WTC11 (cell line): ENCODE results near the gene GNG10. TPM values are rescaled to one million over a fixed set of nuclear protein-coding genes. Genes with fewer than 3 reads are reported as not detected.
A peak's percentile ranks its signal among the peaks of the same experiment; 100 is the strongest.

Source experiments
- ATAC-seq: fragments of 200-7000 bp; cut with Tn5 transposase; 2 replicates; pipeline ENCODE4 v1.10.0; 2021; ENCODE audit warnings: mild to moderate bottlenecking, moderate library complexity
- CTCF ChIA-PET: fragments of 300-600 bp; sonication (Branson Sonifier 250); formaldehyde crosslinking; loops from one replicate; lab custom pipeline; 2021; ENCODE audit warnings: antibody characterized with exemption; lab: Charles Lee
- POLR2A ChIA-PET: fragments of 350-600 bp; sonication (Branson Sonifier 250); formaldehyde crosslinking; loops from one replicate; lab custom pipeline; 2021; ENCODE audit warnings: antibody characterized with exemption; lab: Charles Lee
- DNase-seq: peaks from one replicate; pipeline ENCODE4 v3.0.0; 2021; ENCODE audit warnings: low spot score
- H3K27ac Mint-ChIP-seq: 2 replicates; pipeline ENCODE4 v1.8.0; 2021; ENCODE audit warnings: mixed read lengths
- H3K27me3 Mint-ChIP-seq: 2 replicates; pipeline ENCODE4 v1.8.0; 2021; ENCODE audit warnings: low read depth, mild to moderate bottlenecking, moderate library complexity, mixed read lengths
- H3K36me3 Mint-ChIP-seq: 2 replicates; pipeline ENCODE4 v1.8.0; 2021; ENCODE audit warnings: mixed read lengths
- H3K4me1 Mint-ChIP-seq: 2 replicates; pipeline ENCODE4 v1.8.0; 2022; ENCODE audit warnings: mixed read lengths
- H3K4me3 Mint-ChIP-seq: 2 replicates; pipeline ENCODE4 v1.8.0; 2021; ENCODE audit warnings: mild to moderate bottlenecking, moderate library complexity, mixed read lengths
- H3K9me3 Mint-ChIP-seq: 2 replicates; pipeline ENCODE4 v1.8.0; 2021; ENCODE audit warnings: mixed read lengths
- ATF1 ChIP-seq: sonication (generic); formaldehyde crosslinking; IDR thresholded peaks from 2 replicates; pipeline ENCODE4 v1.8.1; 2023; ENCODE audit warnings: mild to moderate bottlenecking, moderate library complexity, missing genetic modification reagents
- CBFB ChIP-seq: sonication (generic); formaldehyde crosslinking; IDR thresholded peaks from 2 replicates; pipeline ENCODE4 v1.8.1; 2022; ENCODE audit warnings: mild to moderate bottlenecking, low read depth, missing genetic modification reagents
- FOXK1 ChIP-seq: sonication (generic); formaldehyde crosslinking; IDR thresholded peaks from 2 replicates; pipeline ENCODE4 v1.8.0; 2022; ENCODE audit warnings: mild to moderate bottlenecking, moderate library complexity, missing genetic modification reagents
- FOXP1 ChIP-seq: sonication (generic); formaldehyde crosslinking; IDR thresholded peaks from 2 replicates; pipeline ENCODE4 v1.8.0; 2022; ENCODE audit warnings: missing genetic modification reagents, mild to moderate bottlenecking, moderate library complexity, borderline replicate concordance
- GABPB1 ChIP-seq: sonication (generic); formaldehyde crosslinking; IDR thresholded peaks from 2 replicates; pipeline ENCODE4 v1.8.1; 2023; ENCODE audit warnings: mild to moderate bottlenecking, missing genetic modification reagents
- GTF2I ChIP-seq: fragments of 250-450 bp; sonication (Bioruptor Pico); conservative IDR thresholded peaks from 2 replicates; pipeline ENCODE4 v1.4.0; 2021; ENCODE audit warnings: mild to moderate bottlenecking
- KAT7 ChIP-seq: sonication (generic); formaldehyde crosslinking; IDR thresholded peaks from 2 replicates; pipeline ENCODE4 v1.8.1; 2023; ENCODE audit warnings: missing genetic modification reagents, mild to moderate bottlenecking, borderline replicate concordance
- MAX ChIP-seq: sonication (generic); formaldehyde crosslinking; IDR thresholded peaks from 2 replicates; pipeline ENCODE4 v1.8.0; 2022; ENCODE audit warnings: mild to moderate bottlenecking, missing genetic modification reagents
- MLX ChIP-seq: sonication (generic); formaldehyde crosslinking; IDR thresholded peaks from 2 replicates; pipeline ENCODE4 v1.8.1; 2023; ENCODE audit warnings: mild to moderate bottlenecking, missing genetic modification reagents, moderate library complexity
- NR2C2 ChIP-seq: sonication (generic); formaldehyde crosslinking; IDR thresholded peaks from 2 replicates; pipeline ENCODE4 v1.8.0; 2022; ENCODE audit warnings: mild to moderate bottlenecking, missing genetic modification reagents
- NR3C1 ChIP-seq: sonication (generic); formaldehyde crosslinking; conservative IDR thresholded peaks from 2 replicates; pipeline ENCODE4 v1.8.1; 2023; ENCODE audit warnings: low read depth, mild to moderate bottlenecking, missing genetic modification reagents
- SOX15 ChIP-seq: fragments of 250-450 bp; sonication (Bioruptor Pico); IDR thresholded peaks from 2 replicates; pipeline ENCODE4 v1.9.0; 2021; ENCODE audit warnings: mild to moderate bottlenecking
- SP1 ChIP-seq: sonication (generic); formaldehyde crosslinking; conservative IDR thresholded peaks from 2 replicates; pipeline ENCODE4 v1.8.1; 2022; ENCODE audit warnings: missing genetic modification reagents
- STAT6 ChIP-seq: sonication (generic); formaldehyde crosslinking; conservative IDR thresholded peaks from 2 replicates; pipeline ENCODE4 v1.8.1; 2023; ENCODE audit warnings: mild to moderate bottlenecking, low read depth, missing genetic modification reagents, moderate library complexity
- USF2 ChIP-seq: sonication (generic); formaldehyde crosslinking; IDR thresholded peaks from 2 replicates; pipeline ENCODE4 v1.8.1; 2023; ENCODE audit warnings: mild to moderate bottlenecking, missing genetic modification reagents, moderate library complexity
- ZBTB21 ChIP-seq: sonication (generic); formaldehyde crosslinking; IDR thresholded peaks from 2 replicates; pipeline ENCODE4 v1.8.1; 2023; ENCODE audit warnings: mild to moderate bottlenecking, missing genetic modification reagents, borderline replicate concordance
- ZBTB43 ChIP-seq: sonication (generic); formaldehyde crosslinking; IDR thresholded peaks from 2 replicates; pipeline ENCODE4 v1.8.1; 2023; ENCODE audit warnings: mild to moderate bottlenecking, missing genetic modification reagents
- ZNF138 ChIP-seq: sonication (generic); formaldehyde crosslinking; conservative IDR thresholded peaks from 2 replicates; pipeline ENCODE4 v1.8.1; 2022; ENCODE audit warnings: mild to moderate bottlenecking, moderate library complexity, missing genetic modification reagents
- ZNF219 ChIP-seq: sonication (generic); formaldehyde crosslinking; IDR thresholded peaks from 2 replicates; pipeline ENCODE4 v1.8.0; 2023; ENCODE audit warnings: missing genetic modification reagents, mild to moderate bottlenecking, borderline replicate concordance
- ZNF263 ChIP-seq: sonication (generic); formaldehyde crosslinking; IDR thresholded peaks from 2 replicates; pipeline ENCODE4 v1.8.1; 2022; ENCODE audit warnings: low read depth, mild to moderate bottlenecking, moderate library complexity, missing genetic modification reagents
- ZNF512 ChIP-seq: sonication (generic); formaldehyde crosslinking; IDR thresholded peaks from 2 replicates; pipeline ENCODE4 v1.8.1; 2022; ENCODE audit warnings: missing genetic modification reagents, borderline replicate concordance
- ZNF671 ChIP-seq: fragments of 250-450 bp; sonication (Bioruptor Pico); IDR thresholded peaks from 2 replicates; pipeline ENCODE4 v1.8.0; 2021; ENCODE audit warnings: mild to moderate bottlenecking
- total RNA-seq: library from RNA; stranded (reverse); gene quantifications from 3 replicates; pipeline ENCODE4 v1.2.3, GENCODE V29; 2021

GNG10 gene
- total RNA-seq, 1 experiment from 2014 or later = 17.2 TPM

- TF ChIP-seq STAT6 (CRISPR knock-in tag) (no peak), MLX (no peak), MAX (CRISPR knock-in tag) (no peak), ZNF263 (no peak), GABPB1 (CRISPR knock-in tag) (no peak), NR2C2 (CRISPR knock-in tag) (no peak), NR3C1 (CRISPR knock-in tag) (no peak), SOX15 (CRISPR knock-in tag) (no peak), ATF1 (no peak), ZNF138 (CRISPR knock-in tag) (no peak), ZNF219 (CRISPR knock-in tag) (no peak)
- TF ChIP-seq, all 79 proteins: peak for 0
Observed at GRCh38 chr9:111628411-111628810, 33.0 kb upstream of the GNG10 start (continued).

- no peak for DNase-seq
- Mint-ChIP-seq H3K36me3 (no peaks in the 10 kb centered on the region; the same call in 1 of the 2 replicates), H3K9me3 (no peaks in the 10 kb centered on the region), H3K27ac (peak overlapping the region; percentile 98), H3K4me3 (peak overlapping the region; percentile 99), H3K27me3 (no peaks in the 10 kb centered on the region; the same call in 1 of the 2 replicates), H3K4me1 (peaks cover 37% of the 10 kb centered on the region)
- CTCF ChIA-PET = interaction anchor here (1.1 to 1.8 kb wide), 3 partner anchors 9 to 32 kb away, joined by 8 to 18 read pairs (median 9); partner anchors contain the start of gene PTGR1
- no peak for TF ChIP-seq USF2 (CRISPR knock-in tag)
- TF ChIP-seq SP1 = no peak
- TF ChIP-seq GTF2I (CRISPR knock-in tag) = no peak
- no peak for TF ChIP-seq FOXK1
- no peak for TF ChIP-seq ZNF671 (CRISPR knock-in tag)
- POLR2A ChIA-PET = interaction anchor here (0.9 to 1.5 kb wide), 3 partner anchors 21 to 32 kb away, joined by 3 to 14 read pairs (median 11); partner anchors contain the start of genes GNG10 and PTGR1
- ATAC-seq = peak; percentile 41
Observed at GRCh38 chr9:111630182-111630963, 31.0 kb upstream of the GNG10 start.

- peaks cover 33% of the 10 kb centered on the region for H3K4me1 Mint-ChIP-seq
- DNase-seq (no peak), ATAC-seq (peak; percentile 93)
- H3K9me3 Mint-ChIP-seq = no peaks in the 10 kb centered on the region
- H3K27me3 Mint-ChIP-seq = no peaks in the 10 kb centered on the region; the same call in 1 of the 2 replicates
- peak overlapping the region; percentile 98 for H3K27ac Mint-ChIP-seq
- peak overlapping the region; percentile 99 for H3K4me3 Mint-ChIP-seq
- CTCF ChIA-PET = interaction anchor here (1.1 to 1.8 kb wide), 3 partner anchors 10 to 33 kb away, joined by 8 to 18 read pairs (median 9); partner anchors contain the start of gene PTGR1
- H3K36me3 Mint-ChIP-seq = no peaks in the 10 kb centered on the region; the same call in 1 of the 2 replicates
- POLR2A ChIA-PET = interaction anchor here (0.9 to 1.5 kb wide), 3 partner anchors 20 to 31 kb away, joined by 3 to 14 read pairs (median 11); partner anchors contain the start of genes GNG10 and PTGR1
- TF ChIP-seq CBFB (CRISPR knock-in tag) = no peak
- 0 out of 2 replicates have a peak, but pooled peaks have one; percentile 84 for TF ChIP-seq ZBTB43 (CRISPR knock-in tag)
- no peak; the same call in 1 of the 2 replicates for TF ChIP-seq ZBTB21 (CRISPR knock-in tag)
- TF ChIP-seq FOXP1 (CRISPR knock-in tag) = no peak
- TF ChIP-seq KAT7 (CRISPR knock-in tag) = 0 out of 2 replicates have a peak, but pooled peaks have one; percentile 85
- TF ChIP-seq ZNF512 (CRISPR knock-in tag) = no peak
- TF ChIP-seq GABPB1 (CRISPR knock-in tag) = peak; percentile 90; the same call in 1 of the 2 replicates
Observed at GRCh38 chr9:111630964-111631213, 30.5 kb upstream of the GNG10 start.
